Fibroblast of lung (primary cell): ENCODE measurements around the gene MYEF2.

ENCODE experiments used
- EZH2 ChIP-seq: IDR thresholded peaks from 2 replicates; pipeline ENCODE4 v1.5.1; 2012; ENCODE audit warnings: low read length, control low read depth, mild to moderate bottlenecking; ENCODE audit errors: missing control alignments
- TF ChIP-seq, protein P1 (sequence below), 2 donors: IDR thresholded peaks in 1 of 2; conservative IDR thresholded peaks in 1 of 2; 1 replicate in 1 of 2; 2 replicates in 1 of 2; pipeline ENCODE4 v1.5.1; 2011 to 2012; ENCODE audit warnings: low read length in 2 of 2, control low read depth in 1 of 2, inconsistent platforms in 1 of 2, low read depth in 1 of 2, mild to moderate bottlenecking in 1 of 2

DNA sequence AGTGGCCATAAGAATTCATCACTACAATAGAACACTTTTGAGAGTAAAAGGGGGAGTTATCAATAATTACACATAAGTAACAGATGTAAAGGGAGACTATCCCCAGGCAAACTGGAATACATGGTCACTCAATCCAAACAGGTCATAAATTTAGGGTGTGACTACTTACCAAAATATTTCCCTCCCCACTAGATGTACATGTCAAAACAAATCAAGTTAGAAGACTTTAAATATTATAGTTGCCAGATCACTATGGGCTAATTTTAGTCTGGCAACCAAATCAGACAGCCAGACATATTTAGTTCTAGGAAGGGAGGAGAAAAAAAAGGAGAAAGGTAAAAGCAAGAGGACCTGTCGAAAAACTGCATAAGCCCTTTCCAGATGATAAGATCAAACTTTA lies 34.2 kb downstream of the MYEF2 start:
- TF ChIP-seq, protein P1, sequence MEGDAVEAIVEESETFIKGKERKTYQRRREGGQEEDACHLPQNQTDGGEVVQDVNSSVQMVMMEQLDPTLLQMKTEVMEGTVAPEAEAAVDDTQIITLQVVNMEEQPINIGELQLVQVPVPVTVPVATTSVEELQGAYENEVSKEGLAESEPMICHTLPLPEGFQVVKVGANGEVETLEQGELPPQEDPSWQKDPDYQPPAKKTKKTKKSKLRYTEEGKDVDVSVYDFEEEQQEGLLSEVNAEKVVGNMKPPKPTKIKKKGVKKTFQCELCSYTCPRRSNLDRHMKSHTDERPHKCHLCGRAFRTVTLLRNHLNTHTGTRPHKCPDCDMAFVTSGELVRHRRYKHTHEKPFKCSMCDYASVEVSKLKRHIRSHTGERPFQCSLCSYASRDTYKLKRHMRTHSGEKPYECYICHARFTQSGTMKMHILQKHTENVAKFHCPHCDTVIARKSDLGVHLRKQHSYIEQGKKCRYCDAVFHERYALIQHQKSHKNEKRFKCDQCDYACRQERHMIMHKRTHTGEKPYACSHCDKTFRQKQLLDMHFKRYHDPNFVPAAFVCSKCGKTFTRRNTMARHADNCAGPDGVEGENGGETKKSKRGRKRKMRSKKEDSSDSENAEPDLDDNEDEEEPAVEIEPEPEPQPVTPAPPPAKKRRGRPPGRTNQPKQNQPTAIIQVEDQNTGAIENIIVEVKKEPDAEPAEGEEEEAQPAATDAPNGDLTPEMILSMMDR (conservative IDR thresholded peaks at IDR 0.05 in 1 of 2, IDR thresholded peaks at IDR 0.05 in 1 of 2; ENCODE audit: low read depth in 1 of 2, low read length in 2 of 2) = no peak
- no peak for TF ChIP-seq EZH2
